Peyer's patch (tissue), 4 donors: ENCODE data around the gene EPHA6.

Source experiments
- POLR2A ChIP-seq, 2 donors: fragments of 450-650 bp; IDR thresholded peaks; one replicate each; pipeline ENCODE4 v1.5.1; 2017; ENCODE audit warnings: antibody characterized with exemption in 2 of 2, mild to moderate bottlenecking in 2 of 2, moderate library complexity in 2 of 2
- TF ChIP-seq, protein P1 (sequence below), 6 experiments: fragments of 450-650 bp in 4 of 6; fragments of 200-600 bp in 2 of 6; sonication (generic) in 1 of 6; IDR thresholded peaks; one replicate each; pipeline ENCODE4 v1.5.1; 2017 to 2019; ENCODE audit warnings: antibody characterized with exemption in 6 of 6, mild to moderate bottlenecking in 3 of 6, moderate library complexity in 1 of 6

DNA sequence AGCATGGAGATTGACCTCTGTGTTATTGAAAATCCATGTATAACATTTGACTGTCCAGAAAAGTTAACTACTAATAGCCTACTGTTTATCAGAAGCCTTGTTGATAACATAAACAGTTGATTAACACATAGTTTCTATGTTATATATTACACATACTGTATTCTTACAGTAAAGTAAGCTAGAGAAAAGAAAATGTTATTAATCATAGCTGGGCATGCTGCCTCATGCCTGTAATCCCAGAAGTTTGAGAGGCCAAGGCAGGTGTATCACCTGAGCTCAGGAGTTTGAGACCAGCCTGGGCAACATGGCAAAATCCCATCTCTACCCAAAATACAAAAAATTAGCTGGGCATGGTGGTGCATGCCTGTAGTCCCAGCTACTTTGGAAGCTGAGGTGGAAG, 163.3 kb downstream of the EPHA6 start:
- TF ChIP-seq POLR2A (IDR thresholded peaks at IDR 0.05): no peak
- TF ChIP-seq, protein P1, sequence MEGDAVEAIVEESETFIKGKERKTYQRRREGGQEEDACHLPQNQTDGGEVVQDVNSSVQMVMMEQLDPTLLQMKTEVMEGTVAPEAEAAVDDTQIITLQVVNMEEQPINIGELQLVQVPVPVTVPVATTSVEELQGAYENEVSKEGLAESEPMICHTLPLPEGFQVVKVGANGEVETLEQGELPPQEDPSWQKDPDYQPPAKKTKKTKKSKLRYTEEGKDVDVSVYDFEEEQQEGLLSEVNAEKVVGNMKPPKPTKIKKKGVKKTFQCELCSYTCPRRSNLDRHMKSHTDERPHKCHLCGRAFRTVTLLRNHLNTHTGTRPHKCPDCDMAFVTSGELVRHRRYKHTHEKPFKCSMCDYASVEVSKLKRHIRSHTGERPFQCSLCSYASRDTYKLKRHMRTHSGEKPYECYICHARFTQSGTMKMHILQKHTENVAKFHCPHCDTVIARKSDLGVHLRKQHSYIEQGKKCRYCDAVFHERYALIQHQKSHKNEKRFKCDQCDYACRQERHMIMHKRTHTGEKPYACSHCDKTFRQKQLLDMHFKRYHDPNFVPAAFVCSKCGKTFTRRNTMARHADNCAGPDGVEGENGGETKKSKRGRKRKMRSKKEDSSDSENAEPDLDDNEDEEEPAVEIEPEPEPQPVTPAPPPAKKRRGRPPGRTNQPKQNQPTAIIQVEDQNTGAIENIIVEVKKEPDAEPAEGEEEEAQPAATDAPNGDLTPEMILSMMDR (IDR thresholded peaks at IDR 0.05): no peak
